ENCODE measurements around the gene SERTAD4. TPM values are rescaled to one million over a fixed set of nuclear protein-coding genes. Genes with fewer than 3 reads are reported as not detected.

SERTAD4 gene
- total RNA-seq, 2 experiments from 2014 or later, result not detected

DNA sequence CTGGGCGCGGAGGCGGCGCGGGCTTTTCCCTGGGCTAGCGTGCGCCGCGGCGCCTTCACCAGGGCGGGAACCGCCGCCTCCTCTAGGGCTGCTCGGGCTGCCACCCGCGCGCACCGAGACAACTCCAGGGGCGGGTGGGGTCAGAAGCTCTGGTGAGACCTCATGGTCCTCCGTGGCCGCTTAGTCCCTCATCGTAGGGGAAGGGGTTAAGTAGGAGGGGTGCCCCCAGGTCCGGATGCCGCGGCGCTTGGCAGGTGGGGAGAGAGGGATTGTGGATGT is 559 bp downstream of the SERTAD4 start:
- TF ChIP-seq, protein P1, sequence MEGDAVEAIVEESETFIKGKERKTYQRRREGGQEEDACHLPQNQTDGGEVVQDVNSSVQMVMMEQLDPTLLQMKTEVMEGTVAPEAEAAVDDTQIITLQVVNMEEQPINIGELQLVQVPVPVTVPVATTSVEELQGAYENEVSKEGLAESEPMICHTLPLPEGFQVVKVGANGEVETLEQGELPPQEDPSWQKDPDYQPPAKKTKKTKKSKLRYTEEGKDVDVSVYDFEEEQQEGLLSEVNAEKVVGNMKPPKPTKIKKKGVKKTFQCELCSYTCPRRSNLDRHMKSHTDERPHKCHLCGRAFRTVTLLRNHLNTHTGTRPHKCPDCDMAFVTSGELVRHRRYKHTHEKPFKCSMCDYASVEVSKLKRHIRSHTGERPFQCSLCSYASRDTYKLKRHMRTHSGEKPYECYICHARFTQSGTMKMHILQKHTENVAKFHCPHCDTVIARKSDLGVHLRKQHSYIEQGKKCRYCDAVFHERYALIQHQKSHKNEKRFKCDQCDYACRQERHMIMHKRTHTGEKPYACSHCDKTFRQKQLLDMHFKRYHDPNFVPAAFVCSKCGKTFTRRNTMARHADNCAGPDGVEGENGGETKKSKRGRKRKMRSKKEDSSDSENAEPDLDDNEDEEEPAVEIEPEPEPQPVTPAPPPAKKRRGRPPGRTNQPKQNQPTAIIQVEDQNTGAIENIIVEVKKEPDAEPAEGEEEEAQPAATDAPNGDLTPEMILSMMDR (IDR thresholded peaks at IDR 0.05), result no peak
- Histone ChIP-seq H3K9me3 (ENCODE audit: control insufficient read depth in 1 of 2, insufficient read depth in 1 of 2, low read length in 2 of 2) (peaks cover 0 to 10% of the 10 kb centered on the region in 2 experiments), H3K27me3 (ENCODE audit: control insufficient read depth in 1 of 2, insufficient read depth in 2 of 2, low read length in 2 of 2) (peaks cover 42 to 67% of the 10 kb centered on the region in 2 experiments), H3K27ac (ENCODE audit: low read depth in 1 of 2, low read length in 2 of 2) (no peak overlapping the region), H3K4me3 (ENCODE audit: low read length) (no peak overlapping the region), H3K4me1 (ENCODE audit: insufficient read depth, low read length) (peaks cover 16% of the 10 kb centered on the region), H3K36me3 (ENCODE audit: insufficient read depth, low read length) (no peaks in the 10 kb centered on the region)
- intact Hi-C loops (cut with DNase I, micrococcal nuclease), result loop anchor here in 1 of 2 experiments (10.0 kb wide), 1 partner anchor 692 kb away; no protein-coding TSS in a partner anchor
- Mint-ChIP-seq H3K36me3 (ENCODE audit: low read depth) (no peaks in the 10 kb centered on the region), H3K27ac (no peak overlapping the region), H3K9me3 (no peaks in the 10 kb centered on the region), H3K27me3 (peaks cover 61% of the 10 kb centered on the region), H3K4me1 (ENCODE audit: low read depth) (peaks cover 13% of the 10 kb centered on the region), H3K4me3 (no peak overlapping the region)
- ChIA-PET POLR2A (no interaction called here), CTCF (no interaction called here)
- DNase-seq, result peak in 1 of 14 experiments; percentile 8
- no peak for ATAC-seq (ENCODE audit: poor library complexity)

DNA sequence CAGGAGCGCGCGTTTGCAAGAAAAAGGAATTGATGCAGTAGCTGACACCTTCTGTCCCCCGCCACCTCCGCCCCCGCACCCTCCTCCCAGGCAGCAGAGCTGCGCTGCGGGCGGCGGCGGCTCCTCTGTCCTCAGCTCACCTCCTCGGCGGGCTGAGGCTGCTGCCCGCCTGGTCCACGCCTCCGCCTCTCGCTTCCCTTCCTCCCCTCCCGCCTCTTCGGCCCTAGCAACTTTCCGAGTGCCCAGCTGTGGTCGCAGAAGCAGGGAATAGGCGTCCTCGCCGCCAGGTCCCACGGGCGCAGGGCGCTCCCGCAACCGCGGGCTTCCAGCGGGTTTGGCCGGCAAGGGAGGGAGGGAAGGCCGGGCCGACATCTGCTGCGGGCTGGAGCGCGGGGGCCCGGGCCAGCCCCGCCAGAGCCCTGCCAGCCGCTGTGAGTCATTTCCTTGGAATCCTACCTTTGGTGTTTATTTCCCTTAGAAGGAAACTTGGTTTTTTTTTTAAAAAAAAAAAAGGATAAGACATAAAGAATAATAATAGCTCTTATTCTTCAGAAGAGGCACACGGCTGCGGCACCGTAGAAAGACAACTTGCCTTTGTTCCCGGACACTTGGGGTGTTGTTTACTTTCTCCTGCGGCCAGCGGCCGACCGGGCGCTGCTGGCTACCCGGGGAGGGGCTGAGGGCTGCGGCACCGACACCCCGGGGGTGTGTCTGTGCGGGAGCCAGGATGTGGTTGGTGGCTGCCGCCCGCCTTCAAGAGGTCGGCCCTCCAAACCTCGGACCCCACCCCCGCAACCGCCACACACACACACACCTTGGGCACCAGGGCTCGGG is 1.1 kb downstream of the SERTAD4 start:
- Mint-ChIP-seq H3K36me3 (ENCODE audit: low read depth) (no peaks in the 10 kb centered on the region), H3K9me3 (no peaks in the 10 kb centered on the region), H3K27me3 (peaks cover 65% of the 10 kb centered on the region), H3K4me1 (ENCODE audit: low read depth) (peaks cover 13% of the 10 kb centered on the region), H3K27ac (no peak overlapping the region), H3K4me3 (peak overlapping the region; percentile 9)
- Histone ChIP-seq H3K36me3 (ENCODE audit: insufficient read depth, low read length) (no peaks in the 10 kb centered on the region), H3K4me3 (ENCODE audit: low read length) (no peak overlapping the region), H3K9me3 (ENCODE audit: control insufficient read depth in 1 of 2, insufficient read depth in 1 of 2, low read length in 2 of 2) (peaks cover 0 to 10% of the 10 kb centered on the region in 2 experiments), H3K27ac (ENCODE audit: low read depth in 1 of 2, low read length in 2 of 2) (no peak overlapping the region), H3K27me3 (ENCODE audit: control insufficient read depth in 1 of 2, insufficient read depth in 2 of 2, low read length in 2 of 2) (peaks cover 39 to 70% of the 10 kb centered on the region in 2 experiments), H3K4me1 (ENCODE audit: insufficient read depth, low read length) (peaks cover 16% of the 10 kb centered on the region)
- POLR2A ChIA-PET, result no interaction called here
- intact Hi-C loops (cut with DNase I, micrococcal nuclease), result loop anchor here in 1 of 2 experiments (10.0 kb wide), 1 partner anchor 691 kb away; no protein-coding TSS in a partner anchor
- CTCF ChIA-PET, result no interaction called here
- TF ChIP-seq, protein P1 (IDR thresholded peaks at IDR 0.05), result no peak
- ATAC-seq (ENCODE audit: poor library complexity) (no peak), DNase-seq (peak in 1 of 14 experiments; percentile 6)

GRCh38 chr1:210234329-210234757 is 1.7 kb downstream of the SERTAD4 start:
- peaks cover 16% of the 10 kb centered on the region for H3K4me1 ChIP-seq (ENCODE audit: insufficient read depth, low read length)
- peaks cover 68% of the 10 kb centered on the region for H3K27me3 Mint-ChIP-seq
- no peaks in the 10 kb centered on the region for H3K36me3 ChIP-seq (ENCODE audit: insufficient read depth, low read length)
- H3K27ac ChIP-seq (ENCODE audit: low read depth in 1 of 2, low read length in 2 of 2), result no peak overlapping the region
- TF ChIP-seq, protein P1 (IDR thresholded peaks at IDR 0.05), result no peak
- CTCF ChIA-PET, result no interaction called here
- H3K4me1 Mint-ChIP-seq (ENCODE audit: low read depth), result peaks cover 13% of the 10 kb centered on the region
- no peak overlapping the region for H3K27ac Mint-ChIP-seq
- no peak for DNase-seq
- intact Hi-C loops (cut with DNase I, micrococcal nuclease), result loop anchor here in 1 of 2 experiments (10.0 kb wide), 1 partner anchor 690 kb away; no protein-coding TSS in a partner anchor
- no peaks in the 10 kb centered on the region for H3K9me3 Mint-ChIP-seq
- H3K4me3 Mint-ChIP-seq, result peak overlapping the region; percentile 9
- H3K4me3 ChIP-seq (ENCODE audit: low read length), result no peak overlapping the region
- peaks cover 39 to 66% of the 10 kb centered on the region in 2 experiments for H3K27me3 ChIP-seq (ENCODE audit: control insufficient read depth in 1 of 2, insufficient read depth in 2 of 2, low read length in 2 of 2)
- peaks cover 0 to 10% of the 10 kb centered on the region in 2 experiments for H3K9me3 ChIP-seq (ENCODE audit: control insufficient read depth in 1 of 2, insufficient read depth in 1 of 2, low read length in 2 of 2)
- no peak for ATAC-seq (ENCODE audit: poor library complexity)
- POLR2A ChIA-PET, result no interaction called here
- H3K36me3 Mint-ChIP-seq (ENCODE audit: low read depth), result no peaks in the 10 kb centered on the region

Measured in CD4-positive, alpha-beta T cell (primary cell).